ENCODE measurements around the gene PODXL2. TPM values are rescaled to one million over a fixed set of nuclear protein-coding genes. Genes with fewer than 3 reads are reported as not detected.
A peak's percentile ranks its signal among the peaks of the same experiment; 100 is the strongest.

PODXL2 gene
- total RNA-seq, 2 donors from 2014 or later: 4.8 to 5.5 TPM

- H3K36me3 Mint-ChIP-seq (ENCODE audit: low read depth): peaks cover 2% of the 10 kb centered on the region
- H3K9me3 ChIP-seq (ENCODE audit: control insufficient read depth, low read length, poor library complexity, severe bottlenecking): no peaks in the 10 kb centered on the region
- H3K27ac Mint-ChIP-seq: no peak overlapping the region
- no peak for DNase-seq
- peaks cover 4% of the 10 kb centered on the region for H3K4me1 Mint-ChIP-seq
- no peak overlapping the region for H3K4me3 Mint-ChIP-seq
- no peak for ATAC-seq
- H3K27me3 Mint-ChIP-seq: peaks cover 6% of the 10 kb centered on the region
Observed at GRCh38 chr3:127690106-127690505, 61.1 kb downstream of the PODXL2 start.

GRCh38 chr3:127690823-127691452 is 62.0 kb downstream of the PODXL2 start:
- H3K9me3 ChIP-seq (ENCODE audit: control insufficient read depth, low read length, poor library complexity, severe bottlenecking): no peaks in the 10 kb centered on the region
- H3K36me3 Mint-ChIP-seq (ENCODE audit: low read depth): peaks cover 2% of the 10 kb centered on the region
- H3K27ac Mint-ChIP-seq: no peak overlapping the region
- no peak overlapping the region for H3K4me3 Mint-ChIP-seq
- peaks cover 6% of the 10 kb centered on the region for H3K27me3 Mint-ChIP-seq
- peaks cover 4% of the 10 kb centered on the region for H3K4me1 Mint-ChIP-seq
- DNase-seq: no peak
- no peak for ATAC-seq

- H3K36me3 Mint-ChIP-seq (ENCODE audit: low read depth): peaks cover 2% of the 10 kb centered on the region
- H3K27me3 Mint-ChIP-seq: peaks cover 6% of the 10 kb centered on the region
- H3K4me1 Mint-ChIP-seq: peaks cover 4% of the 10 kb centered on the region
- no peaks in the 10 kb centered on the region for H3K9me3 ChIP-seq (ENCODE audit: control insufficient read depth, low read length, poor library complexity, severe bottlenecking)
- no peak for ATAC-seq
- no peak overlapping the region for H3K4me3 Mint-ChIP-seq
- no peak overlapping the region for H3K27ac Mint-ChIP-seq
- no peak for DNase-seq
Observed at GRCh38 chr3:127691489-127691888, 62.5 kb downstream of the PODXL2 start.

- Mint-ChIP-seq H3K27me3 (peaks cover 6% of the 10 kb centered on the region), H3K36me3 (ENCODE audit: low read depth) (peaks cover 2% of the 10 kb centered on the region), H3K4me1 (peaks cover 4% of the 10 kb centered on the region), H3K27ac (no peak overlapping the region), H3K4me3 (no peak overlapping the region)
- ATAC-seq: no peak
- DNase-seq: no peak
- H3K9me3 ChIP-seq (ENCODE audit: control insufficient read depth, low read length, poor library complexity, severe bottlenecking): no peaks in the 10 kb centered on the region
Observed at GRCh38 chr3:127691974-127692373, 63.0 kb downstream of the PODXL2 start.

GRCh38 chr3:127692501-127693335 is 63.7 kb downstream of the PODXL2 start:
- Mint-ChIP-seq H3K4me3 (no peak overlapping the region), H3K27me3 (peaks cover 6% of the 10 kb centered on the region), H3K4me1 (peaks cover 4% of the 10 kb centered on the region), H3K27ac (peak overlapping the region; percentile 32), H3K36me3 (ENCODE audit: low read depth) (peaks cover 2% of the 10 kb centered on the region)
- DNase-seq: no peak
- ATAC-seq: no peak
- no peaks in the 10 kb centered on the region for H3K9me3 ChIP-seq (ENCODE audit: control insufficient read depth, low read length, poor library complexity, severe bottlenecking)

GRCh38 chr3:127693336-127693843 is 64.4 kb downstream of the PODXL2 start:
- DNase-seq (no peak), ATAC-seq (no peak)
- Mint-ChIP-seq H3K27ac (peak overlapping the region; percentile 32), H3K4me1 (peaks cover 4% of the 10 kb centered on the region), H3K27me3 (peaks cover 6% of the 10 kb centered on the region), H3K36me3 (ENCODE audit: low read depth) (peaks cover 2% of the 10 kb centered on the region), H3K4me3 (no peak overlapping the region)
- H3K9me3 ChIP-seq (ENCODE audit: control insufficient read depth, low read length, poor library complexity, severe bottlenecking): no peaks in the 10 kb centered on the region

GRCh38 chr3:127694467-127695215 is 65.7 kb downstream of the PODXL2 start:
- peaks cover 6% of the 10 kb centered on the region for H3K27me3 Mint-ChIP-seq
- peaks cover 4% of the 10 kb centered on the region for H3K4me1 Mint-ChIP-seq
- no peaks in the 10 kb centered on the region for H3K9me3 ChIP-seq (ENCODE audit: control insufficient read depth, low read length, poor library complexity, severe bottlenecking)
- no peak overlapping the region for H3K27ac Mint-ChIP-seq
- H3K36me3 Mint-ChIP-seq (ENCODE audit: low read depth): peaks cover 2% of the 10 kb centered on the region
- DNase-seq (peak; percentile 26 to 33 (median 31)), ATAC-seq (peak; percentile 75)
- no peak overlapping the region for H3K4me3 Mint-ChIP-seq

- no peaks in the 10 kb centered on the region for H3K9me3 ChIP-seq (ENCODE audit: control insufficient read depth, low read length, poor library complexity, severe bottlenecking)
- ATAC-seq: peak; percentile 83
- peaks cover 2% of the 10 kb centered on the region for H3K36me3 Mint-ChIP-seq (ENCODE audit: low read depth)
- H3K4me3 Mint-ChIP-seq: no peak overlapping the region
- H3K27ac Mint-ChIP-seq: no peak overlapping the region
- peaks cover 6% of the 10 kb centered on the region for H3K27me3 Mint-ChIP-seq
- H3K4me1 Mint-ChIP-seq: peaks cover 4% of the 10 kb centered on the region
- DNase-seq: peak in 1 of 3 donors; percentile 26
Observed at GRCh38 chr3:127697551-127698240, 68.7 kb downstream of the PODXL2 start.

- H3K4me3 Mint-ChIP-seq: no peak overlapping the region
- peaks cover 6% of the 10 kb centered on the region for H3K27me3 Mint-ChIP-seq
- no peak overlapping the region for H3K27ac Mint-ChIP-seq
- H3K9me3 ChIP-seq (ENCODE audit: control insufficient read depth, low read length, poor library complexity, severe bottlenecking): no peaks in the 10 kb centered on the region
- peaks cover under 1% of the 10 kb centered on the region for H3K36me3 Mint-ChIP-seq (ENCODE audit: low read depth)
- H3K4me1 Mint-ChIP-seq: peaks cover 2% of the 10 kb centered on the region
- ATAC-seq (no peak), DNase-seq (no peak)
Observed at GRCh38 chr3:127698286-127698685, 69.3 kb downstream of the PODXL2 start.

GRCh38 chr3:127698691-127699415 is 69.9 kb downstream of the PODXL2 start:
- H3K4me1 Mint-ChIP-seq: no peaks in the 10 kb centered on the region
- no peaks in the 10 kb centered on the region for H3K9me3 ChIP-seq (ENCODE audit: control insufficient read depth, low read length, poor library complexity, severe bottlenecking)
- H3K27ac Mint-ChIP-seq: no peak overlapping the region
- peaks cover 6% of the 10 kb centered on the region for H3K27me3 Mint-ChIP-seq
- H3K36me3 Mint-ChIP-seq (ENCODE audit: low read depth): peaks cover 2% of the 10 kb centered on the region
- DNase-seq: no peak
- H3K4me3 Mint-ChIP-seq: no peak overlapping the region
- no peak for ATAC-seq

GRCh38 chr3:127699416-127700300 is 70.7 kb downstream of the PODXL2 start:
- Mint-ChIP-seq H3K27ac (no peak overlapping the region), H3K27me3 (peaks cover 3% of the 10 kb centered on the region), H3K36me3 (ENCODE audit: low read depth) (peaks cover 2% of the 10 kb centered on the region), H3K4me1 (no peaks in the 10 kb centered on the region), H3K4me3 (no peak overlapping the region)
- H3K9me3 ChIP-seq (ENCODE audit: control insufficient read depth, low read length, poor library complexity, severe bottlenecking): no peaks in the 10 kb centered on the region
- no peak for DNase-seq
- ATAC-seq: no peak
